Activated T-cell treated with anti-CD3 and anti-CD28 coated beads, Interleukin-2, amount 50 U/mL, for 24 hours (primary cell): Measurements from ENCODE around the gene KIFBP.
"Not testable (repeated sequence)": the region's sequence is repeated elsewhere in the genome, so short reads cannot be mapped to it uniquely, and the experiment has no call there.

Source experiments
- DNase-seq: peaks from one replicate; pipeline ENCODE4 v3.0.0-alpha.2; 2020
- H3K27ac Mint-ChIP-seq: 2 replicates; pipeline ENCODE4 v1.8.0; 2020; ENCODE audit warnings: mild to moderate bottlenecking, mixed read lengths
- H3K27me3 Mint-ChIP-seq: 2 replicates; pipeline ENCODE4 v1.8.0; 2020; ENCODE audit warnings: mixed read lengths
- H3K36me3 Mint-ChIP-seq: 2 replicates; pipeline ENCODE4 v1.8.0; 2020; ENCODE audit warnings: low read depth, mixed read lengths
- H3K4me1 Mint-ChIP-seq: 2 replicates; pipeline ENCODE4 v1.8.0; 2020; ENCODE audit warnings: low read depth, mixed read lengths
- H3K4me3 Mint-ChIP-seq: 2 replicates; pipeline ENCODE4 v1.8.0; 2020; ENCODE audit warnings: mild to moderate bottlenecking, moderate library complexity, mixed read lengths
- H3K9me3 Mint-ChIP-seq: 2 replicates; pipeline ENCODE4 v1.8.0; 2020; ENCODE audit warnings: mixed read lengths

KIFBP gene

DNA sequence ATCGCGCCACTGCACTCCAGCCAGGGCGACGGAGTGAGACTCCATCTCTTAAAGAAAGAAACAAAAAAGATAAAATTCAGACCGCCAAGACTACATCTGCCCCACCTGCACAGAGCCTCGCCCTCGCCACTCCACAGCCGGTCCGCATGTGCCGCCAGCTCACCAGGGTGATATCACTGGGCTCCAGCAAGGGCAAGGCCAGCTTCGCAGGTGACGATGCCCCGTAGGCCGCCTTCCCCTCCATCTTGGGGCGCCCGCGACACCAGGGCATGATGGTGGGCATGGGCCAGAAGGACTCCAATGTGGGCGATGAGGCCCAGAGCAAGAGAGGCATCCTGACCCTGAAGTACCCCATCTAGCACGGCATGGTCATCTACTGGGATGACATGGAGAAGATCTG, 34.0 kb downstream of the KIFBP start:
- H3K4me1 Mint-ChIP-seq, result peaks cover 10% of the 10 kb centered on the region
- H3K36me3 Mint-ChIP-seq, result peaks cover 11% of the 10 kb centered on the region
- H3K27ac Mint-ChIP-seq, result no peak overlapping the region
- H3K27me3 Mint-ChIP-seq, result no peaks in the 10 kb centered on the region
- H3K9me3 Mint-ChIP-seq, result no peaks in the 10 kb centered on the region
- no peak overlapping the region for H3K4me3 Mint-ChIP-seq
- no peak for DNase-seq

DNA sequence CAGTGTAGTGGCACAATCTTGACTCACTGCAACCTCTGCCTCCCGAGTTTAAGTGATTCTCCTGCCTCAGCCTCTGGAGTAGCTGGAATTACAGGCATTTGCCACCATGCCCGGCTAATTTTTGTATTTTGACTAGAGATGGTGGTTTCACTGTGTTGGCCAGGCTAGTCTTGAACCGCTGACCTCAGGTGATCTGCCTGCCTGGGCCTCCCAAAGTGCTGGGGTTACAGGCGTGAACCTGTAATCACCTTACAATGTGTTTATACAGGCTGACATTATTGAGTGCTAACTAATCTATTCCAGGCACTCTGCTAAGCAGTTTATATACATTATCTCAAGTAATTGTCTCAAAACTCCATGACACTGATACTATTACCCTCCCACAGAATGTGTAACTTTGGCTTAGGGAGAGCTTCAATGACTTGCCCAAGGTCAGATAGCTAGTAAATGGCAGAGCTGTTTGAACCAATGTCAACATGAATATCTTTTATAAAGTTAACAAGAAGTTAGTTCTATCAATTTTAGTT, 36.8 kb downstream of the KIFBP start:
- Mint-ChIP-seq H3K4me1 (peaks cover 17% of the 10 kb centered on the region), H3K36me3 (no peaks in the 10 kb centered on the region), H3K27me3 (no peaks in the 10 kb centered on the region), H3K4me3 (no peak overlapping the region), H3K9me3 (no peaks in the 10 kb centered on the region), H3K27ac (no peak overlapping the region)
- DNase-seq, result no peak

DNA sequence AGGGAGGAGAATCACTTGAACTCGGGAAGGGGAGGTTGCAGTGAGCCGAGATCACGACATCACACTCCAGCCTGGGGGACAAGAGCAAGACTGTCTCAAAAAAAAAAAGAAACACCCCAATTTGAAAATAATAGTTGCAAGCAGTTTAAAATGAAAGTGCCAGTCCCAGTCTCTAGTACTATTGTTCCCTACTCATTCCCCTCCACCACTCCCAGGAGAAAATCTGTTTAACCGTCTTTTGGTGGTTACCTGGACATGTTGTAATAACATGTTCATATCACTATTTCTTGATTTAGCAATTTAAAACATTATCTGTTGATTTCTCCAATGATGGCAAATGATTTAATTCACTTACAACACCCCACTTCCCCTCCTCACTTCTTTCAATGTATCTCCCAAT, 44.7 kb downstream of the KIFBP start:
- Mint-ChIP-seq H3K4me3 (no peak overlapping the region), H3K27ac (no peak overlapping the region), H3K4me1 (peaks cover 2% of the 10 kb centered on the region), H3K9me3 (no peaks in the 10 kb centered on the region), H3K36me3 (no peaks in the 10 kb centered on the region), H3K27me3 (no peaks in the 10 kb centered on the region)
- no peak for DNase-seq

DNA sequence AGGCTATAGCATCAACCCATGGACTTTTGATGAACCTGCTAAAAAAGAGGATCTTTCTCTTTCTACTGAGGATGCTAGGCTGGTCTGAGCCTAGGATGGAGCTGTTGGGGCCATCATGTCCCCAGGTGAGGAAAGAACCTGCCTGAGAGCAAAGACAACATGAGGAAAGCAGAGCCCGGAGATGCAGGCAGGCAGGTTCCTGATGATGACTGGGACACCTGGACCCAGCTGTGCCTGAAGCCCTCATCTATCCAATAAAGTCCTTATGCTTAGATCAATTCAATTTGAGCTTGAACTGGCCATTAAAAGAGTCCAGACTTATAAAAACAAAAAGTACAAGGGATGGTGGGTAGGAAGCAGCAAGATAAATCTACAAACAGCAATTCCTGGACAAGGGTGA, 48.9 kb downstream of the KIFBP start:
- H3K4me3 Mint-ChIP-seq, result no peak overlapping the region
- no peak overlapping the region for H3K27ac Mint-ChIP-seq
- H3K9me3 Mint-ChIP-seq, result no peaks in the 10 kb centered on the region

DNA sequence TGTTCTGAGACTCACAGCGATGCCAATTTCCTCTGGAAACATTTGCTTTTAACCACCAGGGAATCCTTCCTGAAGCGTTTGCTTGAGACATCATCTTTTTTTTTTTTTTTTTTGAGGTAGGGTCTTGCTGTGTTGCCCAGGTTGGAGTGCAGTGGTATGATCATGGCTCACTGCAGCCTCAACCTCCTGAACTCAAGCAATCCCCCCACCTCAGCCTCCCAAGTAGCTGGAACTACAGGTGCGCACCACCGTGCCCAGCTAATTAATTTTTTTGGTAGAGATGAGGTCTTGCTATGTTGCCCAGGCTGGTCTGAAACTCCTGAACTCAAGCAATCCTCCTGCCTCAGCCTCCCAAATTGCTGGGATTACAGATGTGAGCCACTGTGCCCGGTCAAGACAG, 52.3 kb downstream of the KIFBP start:
- not testable (repeated sequence) for H3K27me3 Mint-ChIP-seq, DNase-seq, H3K27ac Mint-ChIP-seq, H3K9me3 Mint-ChIP-seq, H3K36me3 Mint-ChIP-seq, H3K4me3 Mint-ChIP-seq
- peaks cover 31% of the 10 kb centered on the region for H3K4me1 Mint-ChIP-seq

More for the DNA sequence above, 48.9 kb downstream of the KIFBP start:
- DNase-seq, result no peak
- Mint-ChIP-seq H3K4me1 (no peaks in the 10 kb centered on the region), H3K36me3 (no peaks in the 10 kb centered on the region), H3K27me3 (no peaks in the 10 kb centered on the region)

DNA sequence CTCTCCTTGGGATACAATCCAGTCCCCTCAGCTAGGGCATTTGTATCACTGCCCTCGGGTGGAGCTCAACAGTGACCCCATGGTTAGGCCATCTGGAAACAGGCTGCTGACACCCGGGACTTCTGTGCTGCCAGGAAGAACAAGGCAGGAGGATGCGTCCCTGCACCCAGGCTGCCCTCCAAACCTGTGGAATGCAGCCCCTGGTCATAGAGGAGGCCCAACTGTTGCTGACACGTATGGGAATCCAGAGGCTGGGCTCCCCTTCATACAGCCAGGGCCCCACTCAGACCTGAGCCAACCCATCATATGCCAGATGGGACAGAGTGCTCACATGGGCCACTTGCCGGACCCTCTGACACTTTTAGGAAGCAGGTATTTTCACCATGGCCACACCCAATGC, 53.8 kb downstream of the KIFBP start:
- Mint-ChIP-seq H3K9me3 (no peaks in the 10 kb centered on the region), H3K27ac (no peak overlapping the region), H3K4me3 (no peak overlapping the region), H3K4me1 (peaks cover 46% of the 10 kb centered on the region), H3K27me3 (no peaks in the 10 kb centered on the region), H3K36me3 (no peaks in the 10 kb centered on the region)
- no peak for DNase-seq

DNA sequence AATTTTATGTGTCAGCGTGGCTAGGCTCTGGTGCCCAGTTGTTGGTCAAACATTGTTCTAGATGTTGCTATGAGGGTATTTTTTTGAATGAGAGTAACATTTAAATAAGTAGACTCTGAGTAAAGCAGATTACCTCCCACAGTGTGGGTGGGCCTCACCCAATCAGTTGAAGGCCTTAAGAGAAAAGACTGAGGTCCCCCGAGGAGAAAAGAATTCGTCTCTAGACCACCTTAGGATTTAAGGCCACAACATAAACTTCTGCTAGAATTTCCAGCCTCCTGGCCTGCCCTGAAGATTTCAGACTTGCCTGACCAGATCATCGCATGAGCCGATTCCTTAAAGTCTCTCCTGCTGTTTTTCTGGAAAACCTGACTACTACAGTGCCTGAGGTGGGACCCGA, 54.2 kb downstream of the KIFBP start:
- H3K36me3 Mint-ChIP-seq, result no peaks in the 10 kb centered on the region
- H3K27me3 Mint-ChIP-seq, result no peaks in the 10 kb centered on the region
- H3K27ac Mint-ChIP-seq, result peak overlapping the region; percentile 40
- no peak for DNase-seq
- peaks cover 50% of the 10 kb centered on the region for H3K4me1 Mint-ChIP-seq
- H3K4me3 Mint-ChIP-seq, result no peak overlapping the region
- H3K9me3 Mint-ChIP-seq, result no peaks in the 10 kb centered on the region

DNA sequence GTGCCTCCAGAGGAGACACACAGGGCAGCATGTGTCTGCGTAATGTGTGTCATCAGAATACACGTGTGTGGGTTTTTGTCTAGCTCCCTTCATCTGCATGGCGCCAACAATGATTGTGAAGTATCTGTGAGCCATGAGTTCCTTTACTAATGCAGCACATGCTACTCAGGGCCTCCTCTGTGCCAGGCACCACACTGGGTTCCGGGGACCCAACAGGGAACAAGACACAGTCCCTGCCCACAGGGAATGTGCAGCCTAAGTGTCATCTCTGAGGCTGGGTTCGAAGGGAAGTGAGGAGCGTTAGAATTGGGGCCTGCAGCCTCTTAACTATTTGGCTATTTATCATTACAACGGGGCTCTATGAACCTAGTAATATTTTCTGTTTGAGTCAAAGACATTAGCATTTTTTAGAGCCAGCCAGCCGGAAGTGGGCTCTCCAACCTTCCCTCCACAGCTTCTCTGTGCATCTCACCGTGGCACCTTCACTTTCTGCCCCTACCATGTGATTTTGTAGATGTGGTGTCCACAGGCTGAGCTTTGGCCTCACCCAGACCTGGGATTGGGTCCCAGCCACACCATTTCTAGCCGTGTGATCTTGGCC, 55.4 kb downstream of the KIFBP start:
- H3K36me3 Mint-ChIP-seq, result no peaks in the 10 kb centered on the region
- H3K4me3 Mint-ChIP-seq, result peak overlapping the region; percentile 22

DNA sequence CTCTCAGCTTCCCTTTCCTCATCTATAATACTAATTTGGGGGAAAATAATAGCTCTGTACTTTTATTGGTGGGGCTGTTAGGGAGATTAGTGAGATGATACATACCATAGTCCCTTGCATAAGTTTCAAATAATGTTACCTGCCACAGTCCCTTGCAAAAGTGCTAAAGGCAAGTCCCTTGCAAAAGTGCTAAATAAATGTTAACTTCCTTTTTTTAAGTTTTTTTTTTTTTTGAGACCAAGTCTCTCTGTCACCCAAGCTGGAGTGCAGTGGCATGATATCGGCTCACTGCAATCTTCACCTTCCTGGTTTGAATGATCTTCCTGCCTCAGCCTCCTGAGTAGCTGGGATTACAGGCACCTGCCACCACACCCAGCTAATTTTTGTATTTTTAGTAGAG, 55.9 kb downstream of the KIFBP start:
- Mint-ChIP-seq H3K4me3 (peak overlapping the region; percentile 22), H3K4me1 (peaks cover 62% of the 10 kb centered on the region)
- no peak for DNase-seq

More for the DNA sequence above, 55.4 kb downstream of the KIFBP start:
- Mint-ChIP-seq H3K27ac (peak overlapping the region; percentile 92), H3K4me1 (peaks cover 61% of the 10 kb centered on the region), H3K27me3 (no peaks in the 10 kb centered on the region), H3K9me3 (no peaks in the 10 kb centered on the region)
- DNase-seq, result peak; percentile 61

DNA sequence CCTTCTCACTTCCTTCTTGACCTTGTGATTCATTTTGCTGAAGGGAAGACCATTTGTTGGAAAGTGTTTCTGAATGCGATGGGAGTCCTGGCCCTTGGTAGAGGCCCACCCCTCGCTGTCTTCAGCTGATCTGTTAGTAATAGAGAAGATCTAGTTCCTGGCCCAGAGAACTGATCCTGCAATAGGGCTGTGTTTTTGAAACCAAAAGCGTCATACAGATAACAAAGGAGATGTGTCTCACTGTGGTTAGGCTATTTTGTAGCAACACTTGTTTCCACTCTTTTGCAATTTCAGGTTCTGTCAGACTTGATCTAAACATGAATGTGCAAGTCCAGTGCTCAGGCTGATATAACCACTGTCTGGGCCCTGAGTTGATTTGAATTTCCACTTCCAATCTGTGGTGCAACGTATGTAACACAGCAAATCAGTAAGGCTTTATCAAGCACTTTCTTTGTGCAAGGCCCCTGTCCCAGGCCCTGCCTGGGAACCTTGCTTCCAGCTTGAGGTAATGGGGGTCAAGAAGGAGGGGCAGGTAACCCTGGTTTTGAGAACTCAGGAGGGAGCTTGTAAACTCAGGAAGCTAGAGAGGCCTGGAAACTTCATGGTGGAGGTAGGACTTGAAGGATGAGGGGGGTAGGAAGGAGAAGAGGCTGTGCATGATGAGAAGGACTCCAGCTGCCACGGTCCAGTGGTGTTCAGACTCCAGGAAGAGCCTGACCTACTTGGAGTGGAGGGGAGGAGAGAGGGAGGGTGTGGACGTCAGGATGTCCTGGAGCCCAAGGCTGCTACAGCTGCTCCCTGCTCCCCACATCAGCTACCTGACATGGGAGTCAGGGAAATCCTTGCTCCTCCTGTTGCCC, 57.1 kb downstream of the KIFBP start:
- H3K27ac Mint-ChIP-seq, result peak overlapping the region; percentile 92

More for the DNA sequence above, 55.9 kb downstream of the KIFBP start:
- no peaks in the 10 kb centered on the region for H3K36me3 Mint-ChIP-seq
- no peaks in the 10 kb centered on the region for H3K27me3 Mint-ChIP-seq
- H3K27ac Mint-ChIP-seq, result peak overlapping the region; percentile 92
- no peaks in the 10 kb centered on the region for H3K9me3 Mint-ChIP-seq

DNA sequence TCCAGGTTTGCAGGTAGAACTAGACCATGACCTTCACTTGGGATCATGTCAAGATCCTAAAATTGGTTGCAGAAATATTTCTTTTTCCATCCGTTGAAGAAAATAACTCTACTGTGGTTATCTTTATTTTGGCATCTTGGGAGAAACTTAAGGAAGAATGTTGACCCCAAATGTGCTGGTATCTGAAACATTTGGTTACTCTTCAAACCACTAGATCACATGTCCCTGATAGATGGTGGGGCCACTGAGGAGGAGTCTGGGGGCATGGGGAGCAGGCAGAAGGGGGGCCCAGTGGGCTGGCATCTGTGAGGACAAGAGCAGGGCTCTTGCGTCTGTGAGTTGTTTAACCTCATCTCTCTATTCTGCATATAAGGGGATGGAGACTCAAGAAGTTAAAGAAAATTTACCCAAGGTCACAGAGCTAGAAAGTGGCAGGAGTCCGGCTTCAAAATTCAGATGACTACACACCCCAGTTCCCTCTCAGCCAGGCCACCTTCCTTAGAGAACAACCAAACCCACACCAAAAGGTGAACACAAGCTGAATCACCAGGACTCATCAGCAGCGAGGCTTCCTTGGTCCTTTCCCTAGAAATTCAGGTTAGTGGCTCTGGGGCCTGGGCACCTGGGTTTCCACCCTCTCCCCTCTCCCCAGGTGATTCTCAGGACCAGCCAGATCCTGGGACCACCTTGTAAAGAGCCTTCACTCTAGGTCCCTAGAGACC, 58.7 kb downstream of the KIFBP start:
- Mint-ChIP-seq H3K4me1 (peaks cover 75% of the 10 kb centered on the region), H3K36me3 (no peaks in the 10 kb centered on the region), H3K27ac (peak overlapping the region; percentile 85), H3K27me3 (no peaks in the 10 kb centered on the region), H3K9me3 (no peaks in the 10 kb centered on the region), H3K4me3 (no peak overlapping the region)
- no peak for DNase-seq

More for the DNA sequence above, 57.1 kb downstream of the KIFBP start:
- no peaks in the 10 kb centered on the region for H3K9me3 Mint-ChIP-seq
- peak overlapping the region; percentile 48 for H3K4me3 Mint-ChIP-seq
- H3K27me3 Mint-ChIP-seq, result no peaks in the 10 kb centered on the region
- no peaks in the 10 kb centered on the region for H3K36me3 Mint-ChIP-seq
- peak; percentile 52 for DNase-seq
- H3K4me1 Mint-ChIP-seq, result peaks cover 65% of the 10 kb centered on the region

DNA sequence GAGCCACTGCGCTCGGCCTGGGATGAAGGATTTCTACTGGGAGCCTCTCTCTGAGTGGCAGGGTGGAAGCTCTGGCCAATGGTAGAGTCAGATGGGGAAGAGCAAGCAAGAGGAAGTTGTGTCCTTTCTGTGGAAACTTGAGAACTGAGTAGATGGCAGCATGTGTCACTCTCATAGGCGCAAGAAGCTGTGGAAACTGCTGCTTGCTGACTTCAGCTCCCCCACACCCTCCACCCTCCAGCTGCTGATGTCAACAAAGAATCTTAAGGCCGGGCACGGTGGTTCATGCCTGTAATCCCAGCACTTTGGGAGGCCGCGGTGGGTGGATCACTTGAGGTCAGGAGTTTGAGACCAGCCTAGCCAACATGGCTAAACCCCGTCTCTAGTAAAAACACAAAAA, 59.5 kb downstream of the KIFBP start:
- Mint-ChIP-seq H3K9me3 (no peaks in the 10 kb centered on the region), H3K36me3 (no peaks in the 10 kb centered on the region), H3K4me3 (peak overlapping the region; percentile 15), H3K27ac (peak overlapping the region; percentile 85), H3K27me3 (no peaks in the 10 kb centered on the region), H3K4me1 (peaks cover 74% of the 10 kb centered on the region)
- DNase-seq, result no peak

DNA sequence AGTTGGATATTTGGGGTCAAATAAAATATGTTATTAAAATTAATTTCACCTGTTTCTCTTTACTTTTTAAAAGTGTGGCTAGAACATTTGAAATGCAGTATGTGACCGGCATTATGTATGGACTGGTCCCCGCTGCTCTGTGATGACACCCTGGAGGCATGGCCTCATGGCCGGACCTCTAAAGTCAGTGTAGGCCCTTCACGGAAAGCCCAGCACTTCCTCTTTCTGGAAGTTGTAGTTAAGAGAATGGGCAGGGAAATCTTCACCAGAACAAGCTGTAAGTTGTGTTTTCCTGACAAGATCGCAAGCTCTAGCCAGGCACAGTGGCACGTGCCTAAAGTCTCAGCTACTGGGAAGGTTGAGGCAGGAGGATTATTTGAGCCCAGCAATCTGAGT, 61.0 kb downstream of the KIFBP start:
- Mint-ChIP-seq H3K4me3 (no peak overlapping the region), H3K27ac (peak overlapping the region; percentile 2), H3K9me3 (no peaks in the 10 kb centered on the region), H3K4me1 (peaks cover 67% of the 10 kb centered on the region), H3K27me3 (no peaks in the 10 kb centered on the region), H3K36me3 (no peaks in the 10 kb centered on the region)
- no peak for DNase-seq

DNA sequence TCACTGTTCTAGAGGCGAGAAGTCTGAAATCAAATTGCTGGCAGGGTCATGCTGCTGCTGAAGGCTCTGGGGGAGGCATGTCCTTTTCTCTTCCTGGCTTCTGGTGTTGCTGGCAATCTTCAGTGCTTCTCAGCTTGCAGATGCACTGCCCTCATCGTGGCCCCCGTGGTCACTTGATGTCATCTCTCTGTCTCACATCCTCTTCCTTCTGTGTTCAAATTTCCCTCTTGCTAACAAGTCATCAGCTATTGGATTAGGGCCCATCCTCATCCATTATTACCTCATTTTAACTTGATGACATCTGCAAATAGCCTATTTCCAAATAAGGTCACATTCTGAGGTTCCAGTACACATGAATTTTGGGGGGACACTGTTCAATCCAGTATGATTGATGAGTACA, 62.7 kb downstream of the KIFBP start:
- peak overlapping the region; percentile 12 for H3K27ac Mint-ChIP-seq
- peaks cover 65% of the 10 kb centered on the region for H3K4me1 Mint-ChIP-seq
- no peaks in the 10 kb centered on the region for H3K27me3 Mint-ChIP-seq
- no peak for DNase-seq
- no peak overlapping the region for H3K4me3 Mint-ChIP-seq
- no peaks in the 10 kb centered on the region for H3K36me3 Mint-ChIP-seq
- H3K9me3 Mint-ChIP-seq, result no peaks in the 10 kb centered on the region
